ENCODE results near the gene SPC25.
A peak's percentile ranks its signal among the peaks of the same experiment; 100 is the strongest.
"Not testable (repeated sequence)": the region's sequence is repeated elsewhere in the genome, so short reads cannot be mapped to it uniquely, and the experiment has no call there.

The SPC25 gene

GRCh38 chr2:168894101-168894500 lies 3.9 kb upstream of the SPC25 start:
- no peak for ATAC-seq (replicated peaks)
- no peak for DNase-seq
- Mint-ChIP-seq H3K4me3 (no peak overlapping the region), H3K9me3 (no peaks in the 10 kb centered on the region), H3K4me1 (ENCODE audit: low read depth in 2 of 2) (peaks cover 9 to 10% of the 10 kb centered on the region in 2 donors), H3K27ac (no peak overlapping the region), H3K27me3 (peaks cover 6 to 11% of the 10 kb centered on the region in 2 donors), H3K36me3 (ENCODE audit: insufficient read depth) (peaks cover 6% of the 10 kb centered on the region)

- Mint-ChIP-seq H3K36me3 (ENCODE audit: insufficient read depth) (peaks cover 6% of the 10 kb centered on the region), H3K4me1 (ENCODE audit: low read depth in 2 of 2) (peaks cover 9 to 10% of the 10 kb centered on the region in 2 donors), H3K27me3 (peaks cover 6 to 11% of the 10 kb centered on the region in 2 donors), H3K9me3 (no peaks in the 10 kb centered on the region), H3K4me3 (no peak overlapping the region), H3K27ac (no peak overlapping the region)
- ATAC-seq (replicated peaks) (no peak), DNase-seq (no peak)
These were observed 2.1 kb upstream of the SPC25 start for GRCh38 chr2:168892327-168892726.

- ATAC-seq (replicated peaks) (no peak), DNase-seq (no peak)
- H3K9me3 Mint-ChIP-seq = no peaks in the 10 kb centered on the region
- peaks cover 4 to 6% of the 10 kb centered on the region in 2 donors for H3K27me3 Mint-ChIP-seq
- peak overlapping the region; percentile 87 to 93 for H3K4me3 Mint-ChIP-seq
- H3K4me1 Mint-ChIP-seq (ENCODE audit: low read depth in 2 of 2) = peaks cover 9 to 10% of the 10 kb centered on the region in 2 donors
- peaks cover 6% of the 10 kb centered on the region for H3K36me3 Mint-ChIP-seq (ENCODE audit: insufficient read depth)
- H3K27ac Mint-ChIP-seq = peak overlapping the region in 1 of 2 donors; percentile 61
These were observed 610 bp downstream of the SPC25 start for GRCh38 chr2:168889635-168890005.

- no peak for DNase-seq
- H3K27ac Mint-ChIP-seq = no peak overlapping the region
- H3K27me3 Mint-ChIP-seq = no peaks in the 10 kb centered on the region
- H3K4me1 Mint-ChIP-seq (ENCODE audit: low read depth in 2 of 2) = peaks cover 4 to 11% of the 10 kb centered on the region in 2 donors
- no peaks in the 10 kb centered on the region for H3K9me3 Mint-ChIP-seq
- ATAC-seq (replicated peaks) = no peak
- H3K36me3 Mint-ChIP-seq (ENCODE audit: insufficient read depth) = peaks cover under 1% of the 10 kb centered on the region
- no peak overlapping the region for H3K4me3 Mint-ChIP-seq
These were observed 5.3 kb downstream of the SPC25 start for GRCh38 chr2:168884975-168885374.

- H3K36me3 Mint-ChIP-seq (ENCODE audit: insufficient read depth); DNase-seq; H3K4me3 Mint-ChIP-seq; H3K27ac Mint-ChIP-seq; ATAC-seq (replicated peaks); H3K9me3 Mint-ChIP-seq; H3K27me3 Mint-ChIP-seq: not testable (repeated sequence)
- peaks cover 9 to 11% of the 10 kb centered on the region in 2 donors for H3K4me1 Mint-ChIP-seq (ENCODE audit: low read depth in 2 of 2)
These were observed 8.1 kb downstream of the SPC25 start for GRCh38 chr2:168882163-168882562.

GRCh38 chr2:168874368-168875054 lies 15.7 kb downstream of the SPC25 start:
- no peak for ATAC-seq (replicated peaks)

GRCh38 chr2:168870824-168871223 lies 19.4 kb downstream of the SPC25 start:
- H3K27me3 Mint-ChIP-seq; DNase-seq; H3K27ac Mint-ChIP-seq; H3K4me3 Mint-ChIP-seq; H3K9me3 Mint-ChIP-seq; ATAC-seq (replicated peaks); H3K4me1 Mint-ChIP-seq (ENCODE audit: low read depth in 2 of 2); H3K36me3 Mint-ChIP-seq (ENCODE audit: insufficient read depth): not testable (repeated sequence)

More at GRCh38 chr2:168874368-168875054, 15.7 kb downstream of the SPC25 start:
- H3K27me3 Mint-ChIP-seq = no peaks in the 10 kb centered on the region
- no peak overlapping the region for H3K27ac Mint-ChIP-seq
- no peaks in the 10 kb centered on the region for H3K36me3 Mint-ChIP-seq (ENCODE audit: insufficient read depth)
- peaks cover 5 to 8% of the 10 kb centered on the region in 2 donors for H3K4me1 Mint-ChIP-seq (ENCODE audit: low read depth in 2 of 2)
- H3K9me3 Mint-ChIP-seq = no peaks in the 10 kb centered on the region
- DNase-seq = no peak
- no peak overlapping the region for H3K4me3 Mint-ChIP-seq

- H3K27me3 Mint-ChIP-seq; H3K27ac Mint-ChIP-seq; H3K4me1 Mint-ChIP-seq (ENCODE audit: low read depth in 2 of 2); H3K4me3 Mint-ChIP-seq; H3K36me3 Mint-ChIP-seq (ENCODE audit: insufficient read depth); ATAC-seq (replicated peaks); DNase-seq; H3K9me3 Mint-ChIP-seq: not testable (repeated sequence)
These were observed 19.9 kb downstream of the SPC25 start for GRCh38 chr2:168870369-168870768.

- not testable (repeated sequence) for H3K27ac Mint-ChIP-seq; H3K27me3 Mint-ChIP-seq; ATAC-seq (replicated peaks); H3K9me3 Mint-ChIP-seq; DNase-seq; H3K4me1 Mint-ChIP-seq (ENCODE audit: low read depth in 2 of 2); H3K36me3 Mint-ChIP-seq (ENCODE audit: insufficient read depth); H3K4me3 Mint-ChIP-seq
These were observed 23.1 kb downstream of the SPC25 start for GRCh38 chr2:168867164-168867563.

GRCh38 chr2:168858146-168858545 lies 32.1 kb downstream of the SPC25 start:
- no peaks in the 10 kb centered on the region for H3K36me3 Mint-ChIP-seq (ENCODE audit: insufficient read depth)

GRCh38 chr2:168855601-168856000 lies 34.6 kb downstream of the SPC25 start:
- H3K9me3 Mint-ChIP-seq = no peaks in the 10 kb centered on the region
- DNase-seq = no peak
- no peak overlapping the region for H3K27ac Mint-ChIP-seq
- no peaks in the 10 kb centered on the region for H3K27me3 Mint-ChIP-seq
- no peak for ATAC-seq (replicated peaks)
- H3K4me1 Mint-ChIP-seq (ENCODE audit: low read depth in 2 of 2) = no peaks in the 10 kb centered on the region
- H3K4me3 Mint-ChIP-seq = no peak overlapping the region
- no peaks in the 10 kb centered on the region for H3K36me3 Mint-ChIP-seq (ENCODE audit: insufficient read depth)

More at GRCh38 chr2:168858146-168858545, 32.1 kb downstream of the SPC25 start:
- DNase-seq (no peak), ATAC-seq (replicated peaks) (no peak)
- no peak overlapping the region for H3K4me3 Mint-ChIP-seq
- H3K27me3 Mint-ChIP-seq = no peaks in the 10 kb centered on the region
- H3K27ac Mint-ChIP-seq = no peak overlapping the region
- no peaks in the 10 kb centered on the region for H3K9me3 Mint-ChIP-seq
- no peaks in the 10 kb centered on the region for H3K4me1 Mint-ChIP-seq (ENCODE audit: low read depth in 2 of 2)

GRCh38 chr2:168854651-168855050 lies 35.6 kb downstream of the SPC25 start:
- no peaks in the 10 kb centered on the region for H3K36me3 Mint-ChIP-seq (ENCODE audit: insufficient read depth)
- no peak for ATAC-seq (replicated peaks)
- H3K4me3 Mint-ChIP-seq = no peak overlapping the region
- H3K27ac Mint-ChIP-seq = no peak overlapping the region
- no peaks in the 10 kb centered on the region for H3K27me3 Mint-ChIP-seq
- no peaks in the 10 kb centered on the region for H3K9me3 Mint-ChIP-seq
- H3K4me1 Mint-ChIP-seq (ENCODE audit: low read depth in 2 of 2) = no peaks in the 10 kb centered on the region
- DNase-seq = no peak

- H3K4me3 Mint-ChIP-seq = no peak overlapping the region
- no peak overlapping the region for H3K27ac Mint-ChIP-seq
- no peaks in the 10 kb centered on the region for H3K36me3 Mint-ChIP-seq (ENCODE audit: insufficient read depth)
- no peaks in the 10 kb centered on the region for H3K4me1 Mint-ChIP-seq (ENCODE audit: low read depth in 2 of 2)
- no peak for DNase-seq
- H3K9me3 Mint-ChIP-seq = no peaks in the 10 kb centered on the region
- ATAC-seq (replicated peaks) = no peak
- H3K27me3 Mint-ChIP-seq = no peaks in the 10 kb centered on the region
These were observed 36.8 kb downstream of the SPC25 start for GRCh38 chr2:168853471-168853870.

GRCh38 chr2:168852481-168852880 lies 37.7 kb downstream of the SPC25 start:
- H3K27ac Mint-ChIP-seq = no peak overlapping the region
- H3K36me3 Mint-ChIP-seq (ENCODE audit: insufficient read depth) = no peaks in the 10 kb centered on the region
- ATAC-seq (replicated peaks) = no peak
- H3K27me3 Mint-ChIP-seq = no peaks in the 10 kb centered on the region
- DNase-seq = no peak
- H3K4me1 Mint-ChIP-seq (ENCODE audit: low read depth in 2 of 2) = no peaks in the 10 kb centered on the region
- H3K4me3 Mint-ChIP-seq = no peak overlapping the region
- H3K9me3 Mint-ChIP-seq = no peaks in the 10 kb centered on the region
